H9 (cell line): Measurements from ENCODE around the gene MICB. TPM values are rescaled to one million over a fixed set of nuclear protein-coding genes. Genes with fewer than 3 reads are reported as not detected.
A peak's percentile ranks its signal among the peaks of the same experiment; 100 is the strongest.

Experiments used
- DNase-seq: peaks from one replicate; pipeline ENCODE4 v3.0.0-alpha.2; 2017
- H2AFZ ChIP-seq: one replicate; pipeline ENCODE4 v1.6.1; 2013; ENCODE audit warnings: mild to moderate bottlenecking, low read length, control low read depth, moderate library complexity
- H2AK5ac ChIP-seq: 2 replicates; pipeline ENCODE4 v1.6.1; 2013; ENCODE audit warnings: low read length, control low read depth, mixed read lengths; ENCODE audit not compliant: insufficient read length
- H2BK120ac ChIP-seq: one replicate; pipeline ENCODE4 v1.6.1; 2013; ENCODE audit warnings: low read depth, mild to moderate bottlenecking, low read length, control low read depth, inconsistent platforms; ENCODE audit not compliant: poor library complexity, severe bottlenecking
- H2BK12ac ChIP-seq: 2 replicates; pipeline ENCODE4 v1.6.1; 2013; ENCODE audit warnings: low read length, control low read depth, mixed read lengths, low read depth; ENCODE audit not compliant: insufficient read length
- H2BK15ac ChIP-seq: 2 replicates; pipeline ENCODE4 v1.6.1; 2013; ENCODE audit warnings: low read depth, low read length, control low read depth
- H2BK20ac ChIP-seq: one replicate; pipeline ENCODE4 v1.6.1; 2013; ENCODE audit warnings: low read depth, mild to moderate bottlenecking, low read length, control low read depth, inconsistent platforms; ENCODE audit not compliant: poor library complexity, severe bottlenecking
- H2BK5ac ChIP-seq: 2 replicates; pipeline ENCODE4 v1.6.1; 2013; ENCODE audit warnings: low read length, control low read depth, mixed read lengths; ENCODE audit not compliant: insufficient read length
- H3K14ac ChIP-seq: 2 replicates; pipeline ENCODE4 v1.6.1; 2013; ENCODE audit warnings: low read length, control low read depth; ENCODE audit not compliant: insufficient read depth
- H3K18ac ChIP-seq: 2 replicates; pipeline ENCODE4 v1.6.1; 2013; ENCODE audit warnings: low read depth, mild to moderate bottlenecking, mixed read lengths, low read length, control low read depth; ENCODE audit not compliant: insufficient read length
- H3K23ac ChIP-seq: 2 replicates; pipeline ENCODE4 v1.6.1; 2013; ENCODE audit warnings: low read length, control low read depth, mixed read lengths, low read depth; ENCODE audit not compliant: insufficient read length
- H3K23me2 ChIP-seq: 2 replicates; pipeline ENCODE4 v1.6.1; 2013; ENCODE audit warnings: low read depth, mild to moderate bottlenecking, mixed read lengths, low read length, control low read depth; ENCODE audit not compliant: insufficient read length, poor library complexity, severe bottlenecking
- H3K27ac ChIP-seq: 2 replicates; pipeline ENCODE4 v1.5.1; 2013; ENCODE audit warnings: low read length, control low read depth, mixed read lengths, low read depth; ENCODE audit not compliant: insufficient read length
- H3K27me3 ChIP-seq: 2 replicates; pipeline ENCODE4 v1.6.1; 2013; ENCODE audit warnings: low read length, control low read depth, inconsistent platforms; ENCODE audit not compliant: insufficient read depth
- H3K4ac ChIP-seq: 2 replicates; pipeline ENCODE4 v1.6.1; 2013; ENCODE audit warnings: low read depth, mild to moderate bottlenecking, control low read depth, inconsistent platforms, low read length, moderate library complexity
- H3K4me1 ChIP-seq: 2 replicates; pipeline ENCODE4 v1.6.1; 2013; ENCODE audit warnings: low read length, control low read depth, inconsistent platforms; ENCODE audit not compliant: insufficient read depth
- H3K4me2 ChIP-seq: 2 replicates; pipeline ENCODE4 v1.6.1; 2013; ENCODE audit warnings: low read length, control low read depth, mixed read lengths; ENCODE audit not compliant: insufficient read length, insufficient read depth
- H3K56ac ChIP-seq: 2 replicates; pipeline ENCODE4 v1.6.1; 2013; ENCODE audit warnings: low read depth, mild to moderate bottlenecking, mixed read lengths, low read length, control low read depth; ENCODE audit not compliant: insufficient read length
- H3K79me1 ChIP-seq: 2 replicates; pipeline ENCODE4 v1.6.1; 2013; ENCODE audit warnings: low read depth, mild to moderate bottlenecking, moderate library complexity, low read length, control low read depth, inconsistent platforms; ENCODE audit not compliant: insufficient read depth, poor library complexity, severe bottlenecking
- H3K79me2 ChIP-seq: 2 replicates; pipeline ENCODE4 v1.6.1; 2013; ENCODE audit warnings: low read length, control low read depth, inconsistent platforms; ENCODE audit not compliant: insufficient read depth
- H3K9ac ChIP-seq: 2 replicates; pipeline ENCODE4 v1.6.1; 2013; ENCODE audit warnings: low read length, control low read depth, mixed read lengths; ENCODE audit not compliant: insufficient read length; ENCODE audit errors: extremely low read depth
- H3K9me3 ChIP-seq: one replicate; pipeline ENCODE4 v1.6.1; 2013; ENCODE audit warnings: low read depth, low read length, inconsistent platforms; ENCODE audit not compliant: control insufficient read depth
- H3T11ph ChIP-seq: one replicate; pipeline ENCODE4 v1.6.1; 2013; ENCODE audit warnings: mild to moderate bottlenecking, low read length, control low read depth, inconsistent platforms
- H4K20me1 ChIP-seq: one replicate; pipeline ENCODE4 v1.6.1; 2013; ENCODE audit not compliant: control insufficient read depth, insufficient read length, insufficient read depth
- H4K5ac ChIP-seq: 2 replicates; pipeline ENCODE4 v1.6.1; 2013; ENCODE audit warnings: low read depth, mild to moderate bottlenecking, mixed read lengths, low read length, control low read depth; ENCODE audit not compliant: insufficient read length
- H4K8ac ChIP-seq: replicated peaks from 2 replicates; pipeline ENCODE4 v1.6.1; 2013; ENCODE audit warnings: low read length, control low read depth, mixed read lengths, low read depth; ENCODE audit not compliant: insufficient read length
- H4K91ac ChIP-seq: 2 replicates; pipeline ENCODE4 v1.6.1; 2013; ENCODE audit warnings: low read depth, mild to moderate bottlenecking, moderate library complexity, mixed read lengths, low read length, control low read depth; ENCODE audit not compliant: insufficient read length
- H3K27ac Mint-ChIP-seq, 3 experiments: 2 replicates in 2 of 3; 3 replicates in 1 of 3; pipeline ENCODE4 v1.8.0; 2020 to 2021; ENCODE audit warnings: mixed read lengths in 3 of 3, mild to moderate bottlenecking in 1 of 3, moderate library complexity in 1 of 3
- H3K27me3 Mint-ChIP-seq: 2 replicates; pipeline ENCODE4 v1.8.0; 2021; ENCODE audit warnings: low read depth, mild to moderate bottlenecking, moderate library complexity, mixed read lengths
- H3K36me3 Mint-ChIP-seq, 3 experiments: 2 replicates in 2 of 3; 3 replicates in 1 of 3; pipeline ENCODE4 v1.8.0; 2020 to 2021; ENCODE audit warnings: low read depth in 3 of 3, mixed read lengths in 3 of 3; ENCODE audit not compliant: insufficient read depth in 1 of 3
- H3K4me1 Mint-ChIP-seq, 2 experiments: 2 replicates each; pipeline ENCODE4 v1.8.0; 2020; ENCODE audit warnings: mixed read lengths in 2 of 2
- H3K4me3 Mint-ChIP-seq, 2 experiments: 2 replicates in 1 of 2; 3 replicates in 1 of 2; pipeline ENCODE4 v1.8.0; 2020 to 2021; ENCODE audit warnings: mild to moderate bottlenecking in 2 of 2, mixed read lengths in 2 of 2, moderate library complexity in 1 of 2
- H3K9me3 Mint-ChIP-seq, 2 experiments: 2 replicates in 1 of 2; 3 replicates in 1 of 2; pipeline ENCODE4 v1.8.0; 2020; ENCODE audit warnings: mild to moderate bottlenecking in 2 of 2, mixed read lengths in 2 of 2, moderate library complexity in 1 of 2
- WGBS: extraction: QIAGEN DNeasy Blood & Tissue Kit; methylation state at CpG from one replicate; pipeline ENCODE4 v1.1.7; 2013; ENCODE audit warnings: missing lambda C conversion rate, low lambda C conversion rate, mixed read lengths; ENCODE audit not compliant: insufficient read length; ENCODE audit errors: extremely low coverage; 5-methylcytosine and 5-hydroxymethylcytosine counted together
- total RNA-seq: library from RNA; stranded (reverse); gene quantifications from 2 replicates; pipeline ENCODE4 v1.2.1, GENCODE V29; 2021
- TF ChIP-seq, protein P1 (sequence below): fragments of 200-600 bp; sonication (generic); conservative IDR thresholded peaks from 3 replicates; pipeline ENCODE4 v1.8.0; 2021; ENCODE audit warnings: antibody characterized with exemption, mild to moderate bottlenecking

MICB gene
- total RNA-seq, 1 experiment from 2014 or later: 6.2 TPM

DNA sequence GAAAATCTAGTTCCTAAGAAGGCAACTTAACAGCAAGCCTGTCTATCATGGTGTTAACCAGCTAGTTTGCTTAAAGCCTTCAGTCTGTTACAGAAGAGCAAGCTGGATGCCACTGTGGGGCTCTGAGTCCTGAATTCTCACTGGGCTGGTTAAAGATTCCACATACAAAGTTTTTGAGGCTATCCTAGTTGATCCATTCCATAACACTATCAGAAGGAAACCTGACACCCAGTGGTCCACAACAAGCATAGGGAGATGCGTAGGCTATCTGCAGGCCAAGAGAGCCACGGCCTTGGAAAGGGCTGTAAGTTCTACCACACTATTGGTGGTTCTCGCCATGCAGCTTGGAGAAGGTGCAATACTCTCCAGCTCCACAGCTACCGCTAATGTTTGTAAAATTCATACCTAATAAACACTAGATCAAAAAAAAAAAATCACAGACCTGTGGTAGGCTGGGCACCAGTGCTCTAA is 30.4 kb downstream of the MICB start:
- Histone ChIP-seq H2BK20ac (no peak overlapping the region), H2AFZ (no peak overlapping the region), H4K5ac (no peak overlapping the region), H3K18ac (no peak overlapping the region), H3K79me1 (no peaks in the 10 kb centered on the region), H3K27me3 (no peaks in the 10 kb centered on the region), H3K23me2 (no peaks in the 10 kb centered on the region), H3K23ac (no peak overlapping the region), H2BK120ac (no peak overlapping the region), H3K9ac (no peak overlapping the region), H2AK5ac (no peak overlapping the region), H3K14ac (no peak overlapping the region), H4K91ac (no peak overlapping the region), H4K20me1 (peaks cover 2% of the 10 kb centered on the region), H3K4me2 (no peak overlapping the region), H3T11ph (no peak overlapping the region), H2BK12ac (no peak overlapping the region), H3K56ac (no peak overlapping the region), H3K27ac (no peak overlapping the region), H2BK5ac (no peak overlapping the region), H3K9me3 (no peaks in the 10 kb centered on the region), H3K4ac (no peak overlapping the region), H2BK15ac (no peak overlapping the region), H3K79me2 (no peaks in the 10 kb centered on the region), H3K4me1 (no peaks in the 10 kb centered on the region; the same call in 1 of the 2 replicates), H4K8ac (no peak overlapping the region)
- no peaks in the 10 kb centered on the region; a peak in 1 of 5 replicates for H3K9me3 Mint-ChIP-seq
- H3K36me3 Mint-ChIP-seq: peaks cover 32 to 40% (median 36%) of the 10 kb centered on the region in 3 experiments; a peak in 6 of 7 replicates
- TF ChIP-seq, protein P1, sequence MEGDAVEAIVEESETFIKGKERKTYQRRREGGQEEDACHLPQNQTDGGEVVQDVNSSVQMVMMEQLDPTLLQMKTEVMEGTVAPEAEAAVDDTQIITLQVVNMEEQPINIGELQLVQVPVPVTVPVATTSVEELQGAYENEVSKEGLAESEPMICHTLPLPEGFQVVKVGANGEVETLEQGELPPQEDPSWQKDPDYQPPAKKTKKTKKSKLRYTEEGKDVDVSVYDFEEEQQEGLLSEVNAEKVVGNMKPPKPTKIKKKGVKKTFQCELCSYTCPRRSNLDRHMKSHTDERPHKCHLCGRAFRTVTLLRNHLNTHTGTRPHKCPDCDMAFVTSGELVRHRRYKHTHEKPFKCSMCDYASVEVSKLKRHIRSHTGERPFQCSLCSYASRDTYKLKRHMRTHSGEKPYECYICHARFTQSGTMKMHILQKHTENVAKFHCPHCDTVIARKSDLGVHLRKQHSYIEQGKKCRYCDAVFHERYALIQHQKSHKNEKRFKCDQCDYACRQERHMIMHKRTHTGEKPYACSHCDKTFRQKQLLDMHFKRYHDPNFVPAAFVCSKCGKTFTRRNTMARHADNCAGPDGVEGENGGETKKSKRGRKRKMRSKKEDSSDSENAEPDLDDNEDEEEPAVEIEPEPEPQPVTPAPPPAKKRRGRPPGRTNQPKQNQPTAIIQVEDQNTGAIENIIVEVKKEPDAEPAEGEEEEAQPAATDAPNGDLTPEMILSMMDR: no peak
- peaks cover 2% of the 10 kb centered on the region for H3K27me3 Mint-ChIP-seq
- peak overlapping the region in 1 of 3 experiments; percentile 52; a peak in 2 of 7 replicates for H3K27ac Mint-ChIP-seq
- peak overlapping the region in 1 of 2 experiments; percentile 46; a peak in 2 of 5 replicates for H3K4me3 Mint-ChIP-seq
- WGBS: no CpG with 5 or more reads among the region's 4 CpGs
- DNase-seq: no peak
- peaks cover 23 to 32% of the 10 kb centered on the region in 2 experiments for H3K4me1 Mint-ChIP-seq
